ENCODE data around the gene NR3C2. TPM values are rescaled to one million over a fixed set of nuclear protein-coding genes. Genes with fewer than 3 reads are reported as not detected.

Gene NR3C2
- total and polyA plus RNA-seq, 10 of the 15 experiments (the other 5 are each of a cell fraction or from before 2014, with no cell fraction given) = 0.05 to 0.11 (median 0.08) TPM; not detected in 4

DNA sequence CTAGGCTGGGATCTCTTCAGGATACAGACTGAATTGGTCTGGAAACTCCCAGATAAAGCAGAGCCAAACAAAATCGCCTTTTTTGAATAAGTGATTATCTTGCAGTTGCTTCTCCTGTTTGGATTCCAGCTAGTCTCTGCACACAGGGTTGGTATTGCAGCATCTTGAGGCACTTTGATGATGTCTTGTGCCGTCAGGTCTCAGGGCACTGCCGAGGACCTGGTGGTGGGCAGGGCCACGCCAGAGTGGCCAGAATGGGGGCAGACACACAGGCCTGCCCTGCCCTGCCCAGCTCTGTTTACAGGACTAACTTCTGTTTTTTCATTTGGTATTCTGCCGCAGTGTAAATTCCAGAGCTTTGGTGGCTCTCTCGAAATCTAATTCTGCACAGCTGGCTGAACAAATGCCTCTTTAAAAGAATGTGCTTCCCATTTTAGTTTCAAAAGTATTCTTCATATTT, 276.1 kb downstream of the NR3C2 start:
- 49% methylated on average over 6 of the region's 6 CpGs for WGBS (ENCODE audit: insufficient coverage, insufficient replicate concordance, low lambda C conversion rate, missing lambda C conversion rate)
- SMC1A ChIA-PET (ENCODE audit: uncharacterized antibody, unreplicated experiment) = interaction anchor here (0.7 kb wide), 1 partner anchor 90 kb away, joined by 3 read pairs; no protein-coding TSS in a partner anchor
- POLR2A ChIA-PET = no interaction called here
- no peak overlapping the region for H3K9ac ChIP-seq (ENCODE audit: control insufficient read depth, insufficient read depth, low read length)
- no peak overlapping the region for H3K4me2 ChIP-seq (ENCODE audit: control insufficient read depth, insufficient read depth)
- H3K4me3 ChIP-seq = no peak overlapping the region
- no peaks in the 10 kb centered on the region for H3K36me3 ChIP-seq (ENCODE audit: control insufficient read depth in 2 of 2, insufficient read depth in 2 of 2, low read length in 1 of 2)
- H2AFZ ChIP-seq (ENCODE audit: control insufficient read depth, low read depth, low read length) = no peak overlapping the region
- no peak for ATAC-seq
- CTCF ChIA-PET = no interaction called here
- no peaks in the 10 kb centered on the region; a peak in 1 of 4 replicates for H3K27me3 ChIP-seq (replicated peaks in 1 of 2; ENCODE audit: control insufficient read depth in 2 of 2, insufficient read depth in 2 of 2, low read length in 1 of 2)
- no TSS peak for BruUV-seq (replicated peaks)
- H3K9me3 ChIP-seq (replicated peaks; ENCODE audit: control insufficient read depth, insufficient read depth, low read length) = no peaks in the 10 kb centered on the region
- FAIRE-seq = no peak
- intact Hi-C loops (cut with micrococcal nuclease; ENCODE audit: unreplicated experiment) (no loop called here), in situ Hi-C loops (cut with MboI) (no loop called here)
- RAD21 ChIA-PET (ENCODE audit: unreplicated experiment) = no interaction called here
- no peak for DNase-seq (ENCODE audit: low read depth, low spot score)
- TF ChIP-seq PML (IDR thresholded peaks at IDR 0.05; ENCODE audit: low read length) = no peak
- no peak for TF ChIP-seq PAX8 (IDR thresholded peaks at IDR 0.05)
- H3K79me2 ChIP-seq (ENCODE audit: control insufficient read depth, insufficient read depth, low read length) = no peaks in the 10 kb centered on the region
- no peaks in the 10 kb centered on the region for H4K20me1 ChIP-seq (ENCODE audit: control insufficient read depth, insufficient read depth)
- H3K4me1 ChIP-seq (ENCODE audit: control insufficient read depth, insufficient read depth, low read length) = no peaks in the 10 kb centered on the region
- H3K27ac ChIP-seq (ENCODE audit: control insufficient read depth, insufficient read depth) = no peak overlapping the region

- H3K9ac ChIP-seq (ENCODE audit: control insufficient read depth, insufficient read depth, low read length) = no peak overlapping the region
- no peaks in the 10 kb centered on the region for H3K4me1 ChIP-seq (ENCODE audit: control insufficient read depth, insufficient read depth, low read length)
- ATAC-seq (no peak), DNase-seq (ENCODE audit: low read depth, low spot score) (no peak), FAIRE-seq (no peak)
- no peak overlapping the region for H2AFZ ChIP-seq (ENCODE audit: control insufficient read depth, low read depth, low read length)
- H3K27me3 ChIP-seq (replicated peaks in 1 of 2; ENCODE audit: control insufficient read depth in 2 of 2, insufficient read depth in 2 of 2, low read length in 1 of 2) = no peaks in the 10 kb centered on the region; a peak in 1 of 4 replicates
- BruUV-seq (replicated peaks) = no TSS peak
- H4K20me1 ChIP-seq (ENCODE audit: control insufficient read depth, insufficient read depth) = no peaks in the 10 kb centered on the region
- no peak overlapping the region for H3K4me3 ChIP-seq
- H3K4me2 ChIP-seq (ENCODE audit: control insufficient read depth, insufficient read depth) = no peak overlapping the region
- H3K9me3 ChIP-seq (replicated peaks; ENCODE audit: control insufficient read depth, insufficient read depth, low read length) = no peaks in the 10 kb centered on the region
- POLR2A ChIA-PET = no interaction called here
- no peaks in the 10 kb centered on the region for H3K79me2 ChIP-seq (ENCODE audit: control insufficient read depth, insufficient read depth, low read length)
- no peak overlapping the region for H3K27ac ChIP-seq (ENCODE audit: control insufficient read depth, insufficient read depth)
- intact Hi-C loops (cut with micrococcal nuclease; ENCODE audit: unreplicated experiment) = loop anchor here (5.0 kb wide), 1 partner anchor 247 kb away; no protein-coding TSS in a partner anchor
- 50% methylated on average over 2 of the region's 2 CpGs for WGBS (ENCODE audit: insufficient coverage, insufficient replicate concordance, low lambda C conversion rate, missing lambda C conversion rate)
- RAD21 ChIA-PET (ENCODE audit: unreplicated experiment) = no interaction called here
- in situ Hi-C loops (cut with MboI) = no loop called here
- CTCF ChIA-PET = no interaction called here
- SMC1A ChIA-PET (ENCODE audit: uncharacterized antibody, unreplicated experiment) = no interaction called here
- no peak for TF ChIP-seq ZNF24 (IDR thresholded peaks at IDR 0.05)
- no peak for TF ChIP-seq SIN3A (IDR thresholded peaks at IDR 0.05; ENCODE audit: low read depth, low read length)
- no peak for TF ChIP-seq MAX (IDR thresholded peaks at IDR 0.05; ENCODE audit: low read depth, low read length)
- TF ChIP-seq ZNF622 (IDR thresholded peaks at IDR 0.05) = no peak
- TF ChIP-seq ZNF384 (IDR thresholded peaks at IDR 0.05; ENCODE audit: borderline replicate concordance, low read depth, low read length) = no peak
- no peak for TF ChIP-seq BHLHE40 (IDR thresholded peaks at IDR 0.05; ENCODE audit: borderline replicate concordance in 1 of 2, low read depth in 2 of 2, low read length in 1 of 2)
- TF ChIP-seq, protein P1, sequence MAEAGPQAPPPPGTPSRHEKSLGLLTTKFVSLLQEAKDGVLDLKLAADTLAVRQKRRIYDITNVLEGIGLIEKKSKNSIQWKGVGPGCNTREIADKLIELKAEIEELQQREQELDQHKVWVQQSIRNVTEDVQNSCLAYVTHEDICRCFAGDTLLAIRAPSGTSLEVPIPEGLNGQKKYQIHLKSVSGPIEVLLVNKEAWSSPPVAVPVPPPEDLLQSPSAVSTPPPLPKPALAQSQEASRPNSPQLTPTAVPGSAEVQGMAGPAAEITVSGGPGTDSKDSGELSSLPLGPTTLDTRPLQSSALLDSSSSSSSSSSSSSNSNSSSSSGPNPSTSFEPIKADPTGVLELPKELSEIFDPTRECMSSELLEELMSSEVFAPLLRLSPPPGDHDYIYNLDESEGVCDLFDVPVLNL (IDR thresholded peaks at IDR 0.05; ENCODE audit: low read depth, low read length) = no peak
- TF ChIP-seq, protein P2, sequence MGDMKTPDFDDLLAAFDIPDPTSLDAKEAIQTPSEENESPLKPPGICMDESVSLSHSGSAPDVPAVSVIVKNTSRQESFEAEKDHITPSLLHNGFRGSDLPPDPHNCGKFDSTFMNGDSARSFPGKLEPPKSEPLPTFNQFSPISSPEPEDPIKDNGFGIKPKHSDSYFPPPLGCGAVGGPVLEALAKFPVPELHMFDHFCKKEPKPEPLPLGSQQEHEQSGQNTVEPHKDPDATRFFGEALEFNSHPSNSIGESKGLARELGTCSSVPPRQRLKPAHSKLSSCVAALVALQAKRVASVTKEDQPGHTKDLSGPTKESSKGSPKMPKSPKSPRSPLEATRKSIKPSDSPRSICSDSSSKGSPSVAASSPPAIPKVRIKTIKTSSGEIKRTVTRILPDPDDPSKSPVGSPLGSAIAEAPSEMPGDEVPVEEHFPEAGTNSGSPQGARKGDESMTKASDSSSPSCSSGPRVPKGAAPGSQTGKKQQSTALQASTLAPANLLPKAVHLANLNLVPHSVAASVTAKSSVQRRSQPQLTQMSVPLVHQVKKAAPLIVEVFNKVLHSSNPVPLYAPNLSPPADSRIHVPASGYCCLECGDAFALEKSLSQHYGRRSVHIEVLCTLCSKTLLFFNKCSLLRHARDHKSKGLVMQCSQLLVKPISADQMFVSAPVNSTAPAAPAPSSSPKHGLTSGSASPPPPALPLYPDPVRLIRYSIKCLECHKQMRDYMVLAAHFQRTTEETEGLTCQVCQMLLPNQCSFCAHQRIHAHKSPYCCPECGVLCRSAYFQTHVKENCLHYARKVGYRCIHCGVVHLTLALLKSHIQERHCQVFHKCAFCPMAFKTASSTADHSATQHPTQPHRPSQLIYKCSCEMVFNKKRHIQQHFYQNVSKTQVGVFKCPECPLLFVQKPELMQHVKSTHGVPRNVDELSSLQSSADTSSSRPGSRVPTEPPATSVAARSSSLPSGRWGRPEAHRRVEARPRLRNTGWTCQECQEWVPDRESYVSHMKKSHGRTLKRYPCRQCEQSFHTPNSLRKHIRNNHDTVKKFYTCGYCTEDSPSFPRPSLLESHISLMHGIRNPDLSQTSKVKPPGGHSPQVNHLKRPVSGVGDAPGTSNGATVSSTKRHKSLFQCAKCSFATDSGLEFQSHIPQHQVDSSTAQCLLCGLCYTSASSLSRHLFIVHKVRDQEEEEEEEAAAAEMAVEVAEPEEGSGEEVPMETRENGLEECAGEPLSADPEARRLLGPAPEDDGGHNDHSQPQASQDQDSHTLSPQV (IDR thresholded peaks at IDR 0.05) = no peak
- no peak for TF ChIP-seq ATF7 (IDR thresholded peaks at IDR 0.05; ENCODE audit: low read depth)
- TF ChIP-seq RAD51 (IDR thresholded peaks at IDR 0.05) = no peak
- H3K36me3 ChIP-seq (ENCODE audit: control insufficient read depth in 2 of 2, insufficient read depth in 2 of 2, low read length in 1 of 2) = no peaks in the 10 kb centered on the region
Measured at GRCh38 chr4:148164557-148164956, 277.7 kb downstream of the NR3C2 start.
